Measurements from ENCODE around the gene DDX5.
A peak's percentile ranks its signal among the peaks of the same experiment; 100 is the strongest.

Gene DDX5

DNA sequence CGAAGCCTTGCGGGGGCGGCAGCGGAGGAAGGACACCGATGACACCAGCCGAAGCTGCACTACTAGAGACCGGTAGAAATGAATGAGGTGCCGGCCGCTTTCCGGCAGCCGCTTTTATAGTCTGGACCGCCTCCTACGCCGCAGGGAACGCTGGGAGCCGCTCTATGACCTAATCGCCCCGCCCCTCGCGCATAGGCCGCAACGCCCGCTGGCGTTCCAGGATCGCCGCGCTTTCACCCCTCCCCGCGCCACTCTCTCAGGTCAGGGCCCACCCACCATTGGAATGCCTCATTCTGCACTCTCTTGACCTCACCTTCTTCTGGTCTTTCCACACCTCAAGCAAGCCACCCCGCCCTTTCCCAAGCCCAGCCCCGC, at the start of gene DDX5:
Gene DDX5 (minus strand): TSS at position 89 of the 375 bp plus-strand sequence. CDS start 170 bp downstream, outside the sequence.
- peak; percentile 97 for DNase-seq (ENCODE audit: low spot score)

DNA sequence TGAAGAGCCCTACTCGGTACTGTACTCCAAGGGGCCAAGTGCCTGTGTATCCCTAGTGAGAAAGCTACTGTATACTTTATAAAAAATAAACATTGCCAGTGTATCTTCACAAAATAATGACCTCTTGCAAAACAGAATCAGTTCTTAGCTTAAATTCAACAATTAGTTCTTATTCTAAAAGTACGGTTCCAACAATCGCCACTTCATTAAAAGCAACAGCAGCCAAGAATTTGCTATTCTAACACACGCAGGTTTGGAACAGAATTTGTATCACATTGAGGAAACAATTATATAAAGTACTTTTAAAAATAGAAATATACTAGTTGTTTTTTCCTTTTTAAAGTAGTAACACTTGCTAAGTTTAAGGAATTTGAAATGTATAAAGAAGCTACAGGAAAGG, 49.2 kb upstream of the DDX5 start:
- DNase-seq (ENCODE audit: low spot score) = no peak

DNA sequence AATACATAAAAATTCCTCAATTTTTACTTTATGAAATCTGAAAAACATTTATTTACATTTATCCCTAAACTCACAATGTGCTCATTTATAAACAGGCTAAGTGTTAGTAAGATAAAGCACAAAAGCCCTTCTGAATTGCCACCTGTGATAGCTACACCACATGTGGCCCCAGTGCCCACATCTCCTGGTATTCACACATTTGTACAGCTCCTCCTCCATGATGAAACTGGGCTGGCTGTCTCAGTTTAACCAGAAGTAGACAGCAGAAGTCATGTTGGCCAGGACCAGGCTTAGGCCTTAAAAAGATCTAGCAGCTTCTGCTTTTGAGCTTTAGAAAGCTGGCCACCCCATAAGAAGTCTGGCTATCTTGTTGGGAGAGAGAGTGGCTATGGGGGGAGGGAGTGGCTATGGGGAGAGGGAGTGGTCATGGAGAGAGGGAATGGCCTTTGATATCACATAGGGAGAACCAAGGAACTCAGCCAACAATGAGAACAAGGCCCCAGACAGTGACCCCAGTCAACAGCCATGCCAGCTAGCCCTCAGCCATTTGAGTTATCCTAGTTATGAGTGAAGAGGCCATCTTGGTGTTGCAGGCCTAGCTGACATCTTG, 48.0 kb upstream of the DDX5 start:
- no peak for DNase-seq (ENCODE audit: low spot score)

DNA sequence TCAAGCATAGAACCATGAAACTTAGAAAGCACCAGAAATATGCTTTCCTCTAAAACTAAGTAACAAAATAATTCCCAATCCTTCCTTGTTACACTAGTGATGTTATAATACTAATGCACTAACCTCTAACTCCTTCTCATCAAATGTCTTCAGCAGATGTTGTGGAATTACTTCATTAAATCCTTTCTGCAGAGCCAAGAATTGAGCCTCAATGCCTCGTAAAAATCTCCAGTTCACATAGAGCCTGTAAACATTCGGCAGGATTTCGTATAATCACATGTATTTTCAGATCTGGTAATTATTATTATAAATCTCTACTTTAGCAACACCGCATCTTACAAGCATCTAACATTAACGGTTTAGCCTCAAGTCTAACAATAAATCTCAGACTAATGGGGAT, 45.4 kb upstream of the DDX5 start:
- DNase-seq (ENCODE audit: low spot score) = no peak

DNA sequence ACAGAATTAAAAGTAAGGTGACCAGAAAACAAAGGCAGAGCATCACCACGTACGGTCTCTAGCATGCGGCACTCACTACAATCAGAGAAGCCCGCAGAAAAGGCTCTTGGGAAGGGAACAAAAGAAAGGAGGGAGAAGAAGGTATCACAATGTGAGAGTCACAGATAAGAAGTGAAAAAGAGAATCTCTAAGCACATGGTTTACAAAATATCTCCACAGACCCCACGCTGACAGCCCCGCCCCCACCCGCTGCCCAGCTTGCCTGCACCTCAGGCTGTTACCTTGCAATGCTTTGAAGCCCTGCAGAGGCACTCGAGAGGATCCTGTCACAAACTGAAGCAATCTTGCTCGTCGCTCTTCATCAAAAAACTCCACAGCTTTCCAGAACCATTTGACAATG, 41.2 kb upstream of the DDX5 start:
- DNase-seq (ENCODE audit: low spot score) = no peak

DNA sequence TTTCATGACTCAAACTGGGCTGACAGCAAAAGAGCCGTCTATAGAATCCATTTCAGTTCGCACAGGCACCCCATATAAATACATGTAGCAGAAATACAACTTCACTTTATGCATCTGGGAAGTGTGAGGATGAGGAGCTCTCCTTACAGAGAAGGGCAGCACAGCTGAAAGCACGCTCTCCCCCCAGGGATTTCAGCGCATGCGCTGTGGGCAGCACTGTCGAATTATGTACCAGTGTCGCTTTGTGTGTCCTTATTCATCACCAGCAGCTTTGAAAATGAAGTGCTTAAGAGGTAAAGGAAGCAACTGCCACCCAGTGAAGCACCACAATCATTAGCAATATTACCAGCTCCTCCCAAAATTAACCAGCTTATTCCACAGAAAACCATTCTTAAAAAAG, 40.6 kb upstream of the DDX5 start:
- no peak for DNase-seq (ENCODE audit: low spot score)

DNA sequence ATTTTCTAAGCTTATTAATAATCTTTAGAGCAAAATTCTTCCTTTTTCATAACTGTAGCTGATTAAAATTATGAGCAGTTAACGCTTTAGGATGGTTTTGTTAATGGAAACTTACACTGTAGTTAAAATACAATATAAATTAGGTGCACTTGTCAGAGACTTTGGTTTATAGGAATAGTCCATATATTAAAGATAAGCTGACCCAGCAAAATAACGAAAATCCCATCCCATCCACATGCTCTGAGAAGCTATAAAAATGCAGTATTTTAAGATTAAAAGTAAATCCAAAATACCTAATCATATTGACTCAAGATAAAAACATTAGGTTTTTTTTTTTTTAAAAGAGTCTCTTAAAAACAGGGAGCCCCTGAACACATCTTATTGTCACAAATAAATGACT, 38.7 kb upstream of the DDX5 start:
- DNase-seq (ENCODE audit: low spot score) = no peak

DNA sequence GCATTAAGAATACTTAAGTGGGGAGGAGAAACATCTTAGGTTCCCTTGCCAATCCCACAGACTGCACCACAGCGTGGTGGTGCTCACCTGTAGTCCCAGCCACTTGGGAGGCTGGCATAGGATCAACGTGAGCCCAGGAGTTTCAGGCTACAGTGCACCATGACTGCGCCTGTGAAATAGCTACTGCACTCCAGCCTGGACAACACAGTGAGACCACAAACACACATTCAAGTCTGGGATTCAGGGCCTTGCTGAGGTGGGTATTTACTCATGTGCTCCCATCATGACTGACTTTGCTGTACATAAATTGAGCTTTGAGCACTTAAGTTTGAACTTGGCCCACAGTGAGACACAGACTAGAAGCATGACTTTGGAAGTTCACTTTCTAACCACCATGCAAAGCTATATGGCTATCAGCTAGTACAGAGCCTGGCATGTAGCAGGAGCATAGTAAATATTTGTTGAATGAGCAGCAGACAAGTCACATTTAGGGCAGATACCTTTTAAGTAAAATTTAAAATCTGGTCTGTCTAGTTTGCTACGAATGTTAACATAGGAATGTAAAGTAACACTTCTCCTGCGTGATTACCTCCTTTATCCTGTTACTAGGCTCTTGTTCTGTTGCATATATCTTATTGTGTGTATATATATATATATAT, 34.2 kb upstream of the DDX5 start:
- DNase-seq (ENCODE audit: low spot score) = no peak

DNA sequence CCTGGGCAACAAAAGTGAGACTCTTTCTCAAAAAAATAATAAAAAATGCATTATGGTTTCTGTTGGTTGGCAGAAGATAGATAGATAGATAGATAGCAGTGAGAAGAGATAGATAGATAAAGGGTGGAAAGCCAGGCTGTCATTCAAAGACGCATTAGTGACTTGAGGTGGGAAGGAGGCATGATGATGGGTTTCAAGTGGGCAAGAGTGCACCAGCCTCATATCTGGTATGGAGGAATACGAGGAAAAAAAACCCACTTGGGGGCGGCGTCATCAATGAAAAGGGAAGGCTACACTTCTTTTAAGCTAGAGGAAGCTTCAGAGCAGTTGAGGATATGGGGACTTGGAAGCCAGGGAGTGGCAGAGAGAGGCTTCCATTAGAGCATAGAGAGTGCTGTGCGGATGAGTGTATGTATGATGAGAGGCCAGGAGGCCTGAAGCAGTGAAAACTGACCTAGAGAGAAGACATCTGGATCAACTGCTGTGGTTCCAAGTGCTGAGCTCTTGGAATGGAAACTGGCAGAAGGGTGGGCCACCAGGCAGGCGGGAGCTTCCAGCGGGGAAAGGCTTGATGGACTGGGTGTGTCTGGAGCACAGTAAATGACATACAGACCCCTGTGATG, 32.5 kb upstream of the DDX5 start:
- DNase-seq (ENCODE audit: low spot score) = no peak

DNA sequence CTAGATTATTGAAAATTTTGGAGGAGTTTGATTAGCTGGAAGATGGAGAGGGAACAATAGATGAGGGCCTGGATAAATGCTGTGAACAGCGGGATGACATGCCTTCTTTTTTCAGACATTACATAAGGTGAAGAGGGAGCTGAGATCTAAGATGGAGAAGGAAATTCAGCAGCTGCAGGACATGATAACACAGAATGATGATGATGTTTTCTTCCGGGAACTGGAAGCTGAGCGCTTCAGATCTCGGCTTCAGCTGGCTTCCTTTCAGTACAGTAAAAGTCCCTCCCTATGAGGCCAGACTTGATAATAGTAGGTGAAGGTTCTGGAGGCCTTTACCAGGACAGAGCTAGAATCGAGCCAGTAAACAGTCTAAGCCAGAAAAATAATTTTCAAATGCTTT, 31.4 kb upstream of the DDX5 start:
- DNase-seq (ENCODE audit: low spot score) = no peak

DNA sequence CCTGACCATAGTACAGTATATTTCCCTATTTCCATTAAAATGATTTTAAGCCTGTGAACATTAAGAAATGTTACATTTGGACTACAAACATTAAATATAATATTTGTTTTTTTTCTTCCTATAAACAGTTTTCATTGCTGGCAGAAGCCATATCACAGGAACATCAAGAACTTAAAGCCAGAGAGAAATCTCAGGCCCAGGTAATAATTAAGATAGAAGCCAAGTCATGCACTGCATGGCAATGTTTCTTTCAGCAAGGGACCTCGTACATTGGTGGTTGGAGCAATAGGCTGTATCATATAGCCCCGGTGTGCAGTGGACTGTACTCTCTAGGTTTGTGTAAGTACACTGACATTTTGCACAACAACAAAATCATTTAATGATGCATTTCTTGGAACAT, 30.8 kb upstream of the DDX5 start:
- no peak for DNase-seq (ENCODE audit: low spot score)

DNA sequence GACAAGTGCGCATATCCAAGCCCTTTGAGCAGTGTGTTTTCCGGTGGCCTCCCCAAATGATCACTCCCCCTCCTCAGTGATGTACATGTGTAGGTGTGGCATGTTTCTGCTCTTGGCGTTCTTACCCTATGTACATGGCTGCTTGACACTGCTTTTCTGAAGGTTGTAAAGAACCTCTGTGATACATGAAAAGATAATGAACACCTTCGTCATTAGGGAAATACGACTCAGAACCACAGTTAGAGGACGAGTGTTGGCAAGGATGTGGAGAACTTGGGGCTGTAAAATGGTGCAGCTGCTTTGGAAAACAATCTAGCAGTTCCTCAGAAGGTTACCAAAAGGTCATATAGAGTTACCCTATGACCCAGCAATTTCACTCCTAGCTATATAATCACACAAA, 29.3 kb upstream of the DDX5 start:
- no peak for DNase-seq (ENCODE audit: low spot score)

DNA sequence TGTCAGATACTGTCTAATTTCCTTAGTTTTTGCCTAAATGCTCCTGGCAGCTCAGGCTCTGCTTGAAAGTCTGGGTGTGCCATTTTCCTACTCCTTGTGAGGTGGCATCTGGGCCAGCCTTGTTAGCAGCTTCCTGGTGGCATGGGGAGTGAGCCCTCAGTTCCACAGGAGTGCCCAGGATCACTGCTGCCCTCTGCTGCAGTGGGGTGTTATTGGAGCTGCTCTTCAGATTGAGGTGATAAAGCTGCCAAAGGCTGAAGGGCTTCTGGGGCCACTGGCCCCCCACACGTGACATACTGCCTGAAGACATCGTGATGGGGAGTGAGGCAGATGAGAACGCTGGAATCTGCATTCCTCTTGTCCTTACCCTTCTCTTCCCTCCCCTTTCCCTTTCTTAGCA, 28.1 kb upstream of the DDX5 start:
- DNase-seq (ENCODE audit: low spot score) = no peak

DNA sequence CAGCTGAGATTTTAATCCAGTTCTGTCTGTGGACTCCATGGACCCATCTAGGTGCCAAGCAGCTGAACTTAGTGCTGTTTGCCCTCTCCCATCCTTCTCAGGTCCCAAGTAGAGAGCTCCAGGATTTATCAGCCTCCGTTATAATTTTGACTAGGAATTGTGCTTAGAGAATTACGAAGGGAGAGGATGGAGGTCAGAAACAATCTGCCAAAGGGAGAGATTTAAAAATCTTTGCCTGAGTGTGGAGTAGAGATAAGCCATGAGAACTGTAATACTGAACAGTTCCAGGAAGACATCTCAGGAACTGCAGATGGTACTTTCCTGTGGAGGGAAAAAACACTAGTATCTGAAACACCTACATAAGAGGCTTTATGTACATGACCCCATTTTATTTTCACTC, 27.7 kb upstream of the DDX5 start:
- DNase-seq (ENCODE audit: low spot score) = no peak

DNA sequence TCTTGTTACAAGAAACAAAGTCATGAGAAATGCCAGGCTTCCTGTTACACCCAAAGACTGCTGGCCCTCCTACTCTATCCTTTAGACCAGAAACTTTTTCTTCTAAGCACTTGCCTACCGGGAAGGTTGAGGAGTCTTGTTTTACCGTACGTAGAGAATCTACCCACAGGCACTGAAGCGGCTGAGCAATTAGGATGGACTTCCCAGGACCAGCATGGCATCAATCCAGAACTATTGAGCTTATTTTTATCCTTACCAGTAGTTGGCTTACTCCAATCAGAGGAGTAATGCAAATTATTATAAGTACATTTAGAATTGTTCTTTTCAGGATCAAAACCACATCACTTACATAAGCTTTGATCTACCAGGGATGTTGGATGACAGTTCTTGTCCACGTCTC, 26.3 kb upstream of the DDX5 start:
- DNase-seq (ENCODE audit: low spot score) = no peak

DNA sequence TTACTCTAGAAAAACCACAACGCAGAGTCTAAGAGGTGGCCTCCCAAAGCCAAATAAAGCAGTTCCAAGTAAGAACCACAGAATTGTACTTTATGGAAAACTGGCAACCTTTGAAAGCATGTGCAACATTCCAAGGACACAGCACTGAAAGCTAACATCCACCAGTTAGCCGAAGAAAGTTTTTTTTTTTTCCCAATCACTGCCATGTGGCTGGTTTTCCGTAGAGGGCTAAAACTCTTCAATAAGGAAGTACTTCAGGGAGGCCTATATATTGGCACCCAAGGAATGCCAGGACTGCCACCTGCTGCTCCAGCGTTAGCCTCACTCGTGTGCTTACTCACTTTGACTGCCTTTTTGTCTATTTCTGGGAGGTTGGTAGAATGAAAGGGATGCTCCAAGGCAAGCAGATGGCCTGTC, 25.9 kb upstream of the DDX5 start:
- DNase-seq (ENCODE audit: low spot score) = no peak

DNA sequence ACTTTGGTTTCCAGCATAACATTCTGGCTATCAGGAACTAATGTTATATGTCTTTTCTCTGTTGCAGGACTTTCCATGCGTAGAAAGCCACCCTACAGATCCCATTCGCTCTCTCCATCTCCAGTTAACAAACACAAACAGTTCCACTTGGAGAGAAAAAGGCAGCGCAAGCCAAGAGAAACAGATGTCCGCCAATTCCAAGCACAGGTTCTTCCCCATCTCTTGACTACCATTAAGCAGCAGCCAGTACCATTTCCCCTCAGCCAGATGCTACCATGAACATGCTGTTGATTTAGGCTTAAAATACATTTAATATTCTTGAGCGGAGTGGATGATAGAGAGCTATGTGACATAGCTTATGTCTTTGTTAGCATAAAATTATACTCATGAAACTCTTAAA, 23.1 kb upstream of the DDX5 start:
- DNase-seq (ENCODE audit: low spot score) = no peak

DNA sequence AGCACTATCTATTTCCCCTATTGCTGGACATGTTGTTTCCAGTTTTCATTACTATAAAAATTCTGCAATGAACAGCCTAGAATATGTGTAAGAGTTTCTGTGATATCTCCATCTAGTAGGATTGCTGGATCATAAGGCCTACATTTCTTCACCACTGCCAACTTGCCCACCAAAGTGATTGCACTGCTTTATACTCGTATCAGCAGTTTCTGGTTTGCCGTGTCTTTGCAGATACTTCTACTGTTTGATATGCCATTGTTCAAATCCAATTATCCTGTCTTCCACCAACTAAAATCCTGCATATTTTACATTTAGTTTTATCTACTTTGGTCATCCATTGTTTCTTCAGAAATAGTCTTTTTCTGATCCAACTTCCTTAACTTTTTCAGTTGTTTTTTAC, 21.8 kb upstream of the DDX5 start:
- DNase-seq (ENCODE audit: low spot score) = no peak

DNA sequence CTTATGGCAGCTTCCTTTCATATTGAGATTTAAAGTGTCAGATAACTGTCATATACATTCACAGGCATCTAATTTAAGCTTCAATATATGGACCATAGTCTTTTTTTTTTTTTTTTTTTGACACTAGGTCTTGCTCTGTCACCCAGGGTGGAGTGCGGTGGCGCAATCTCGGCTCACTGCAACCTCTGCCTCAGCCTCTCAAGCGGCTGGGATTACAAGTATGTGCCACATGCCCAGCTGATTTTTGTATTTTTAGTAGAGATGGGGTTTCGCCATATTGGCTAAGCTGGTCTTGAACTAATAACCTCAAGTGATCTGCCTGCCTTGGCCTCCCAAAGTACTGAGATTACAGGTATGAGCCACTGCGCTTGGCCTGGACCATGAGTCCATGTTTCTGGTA, 14.3 kb upstream of the DDX5 start:
- no peak for DNase-seq (ENCODE audit: low spot score)

DNA sequence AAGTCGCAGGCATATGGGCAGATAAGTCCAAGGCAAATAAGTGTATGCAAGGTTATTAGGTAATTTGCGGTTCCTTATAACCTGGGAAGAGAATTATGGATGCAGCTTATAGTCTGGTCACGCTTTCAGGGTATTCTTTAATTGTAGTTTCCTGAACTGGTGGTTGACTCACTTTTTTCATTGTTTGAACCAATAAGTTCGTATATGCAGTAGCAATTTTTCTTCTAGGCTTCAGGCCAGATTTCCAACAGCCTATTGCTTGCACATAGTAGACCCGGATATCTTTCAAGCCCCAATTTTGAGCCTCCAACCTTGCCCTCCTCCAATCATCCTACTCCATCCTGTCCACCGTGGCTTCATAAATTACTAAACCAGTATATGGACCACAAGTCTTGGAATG, 13.5 kb upstream of the DDX5 start:
- DNase-seq (ENCODE audit: low spot score) = no peak

DNA sequence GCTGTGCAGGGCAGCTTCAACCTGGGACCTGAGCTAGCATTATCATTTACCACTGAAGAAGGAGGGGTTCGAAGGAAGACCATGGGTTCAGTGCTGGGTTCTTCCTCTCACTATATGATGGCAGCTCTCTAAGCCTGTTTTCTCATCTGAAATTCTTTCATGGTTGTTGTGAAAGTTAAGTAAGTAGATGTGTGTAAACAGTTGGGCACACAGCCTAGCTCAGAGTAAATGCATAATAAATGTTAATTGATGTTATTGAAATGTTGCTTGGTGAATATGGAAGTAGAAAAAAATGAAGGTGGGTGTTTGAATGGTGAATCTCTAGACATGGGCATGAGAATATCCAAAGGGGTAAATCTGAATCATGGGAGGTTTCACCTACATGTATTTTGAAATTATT, 9.7 kb upstream of the DDX5 start:
- no peak for DNase-seq (ENCODE audit: low spot score)

DNA sequence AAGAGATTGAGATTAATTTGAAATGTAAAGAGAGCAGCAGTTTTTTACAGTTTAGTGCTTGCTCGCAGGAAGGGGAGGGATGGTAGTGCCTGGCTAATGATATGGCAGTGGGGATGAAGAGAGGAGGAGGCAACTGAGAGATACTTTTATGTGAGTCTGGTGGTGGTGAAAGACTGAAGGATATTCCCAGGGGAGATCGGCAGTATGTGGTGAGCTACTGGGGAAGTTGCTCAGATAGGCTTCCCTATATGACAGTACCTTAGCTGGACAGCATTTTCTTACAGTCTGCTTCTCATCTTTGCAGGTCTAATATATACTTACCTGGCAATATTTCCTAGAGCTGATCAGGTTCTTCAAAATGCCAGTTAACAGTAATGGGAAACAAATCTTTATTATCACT, 9.3 kb upstream of the DDX5 start:
- no peak for DNase-seq (ENCODE audit: low spot score)

DNA sequence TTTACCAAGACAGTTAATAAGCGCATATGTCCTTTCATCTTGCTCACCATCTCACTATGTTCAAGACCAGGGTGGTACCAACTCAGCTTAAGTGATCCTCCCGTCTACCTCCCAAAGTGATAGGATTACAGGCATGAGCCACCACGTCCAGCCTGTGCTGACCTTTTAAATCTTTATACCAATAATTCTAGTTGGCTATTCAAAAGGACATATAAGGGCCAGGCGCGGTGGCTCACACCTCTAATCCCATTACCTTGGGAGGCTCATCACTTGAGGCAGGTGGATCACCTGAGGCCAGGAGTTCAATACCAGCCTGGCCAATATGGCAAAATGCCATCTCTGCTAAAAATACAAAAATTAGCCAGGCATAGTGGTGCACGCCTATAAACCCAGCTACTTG, 3.1 kb upstream of the DDX5 start:
- DNase-seq (ENCODE audit: low spot score) = no peak

DNA sequence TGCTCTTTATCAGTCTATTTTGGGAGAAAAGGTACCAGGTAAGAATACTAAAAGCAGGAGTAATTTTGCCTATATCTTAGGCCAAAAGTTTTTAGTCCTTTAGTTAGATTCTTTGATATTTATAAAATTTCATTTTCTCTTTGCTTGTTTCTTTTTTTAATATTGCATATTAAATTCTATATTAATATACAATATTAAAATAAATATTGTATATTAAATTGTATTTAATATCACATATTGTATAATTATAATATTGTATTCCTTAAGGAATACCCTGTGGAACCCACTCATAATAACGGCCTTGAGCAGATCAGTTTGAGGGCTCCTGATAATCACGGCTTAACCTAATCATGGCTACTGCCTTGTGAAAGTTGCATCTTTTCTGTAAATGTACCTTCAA, 2.6 kb upstream of the DDX5 start:
- DNase-seq (ENCODE audit: low spot score) = no peak
